GM21390 (cell line): ENCODE results near the gene KANSL3.

Experiments
- ATAC-seq: cut with Tn5 transposase; IDR thresholded peaks from one replicate; pipeline ENCODE4 v1.9.1; 2021; ENCODE audit not compliant: unreplicated experiment

KANSL3 gene

DNA sequence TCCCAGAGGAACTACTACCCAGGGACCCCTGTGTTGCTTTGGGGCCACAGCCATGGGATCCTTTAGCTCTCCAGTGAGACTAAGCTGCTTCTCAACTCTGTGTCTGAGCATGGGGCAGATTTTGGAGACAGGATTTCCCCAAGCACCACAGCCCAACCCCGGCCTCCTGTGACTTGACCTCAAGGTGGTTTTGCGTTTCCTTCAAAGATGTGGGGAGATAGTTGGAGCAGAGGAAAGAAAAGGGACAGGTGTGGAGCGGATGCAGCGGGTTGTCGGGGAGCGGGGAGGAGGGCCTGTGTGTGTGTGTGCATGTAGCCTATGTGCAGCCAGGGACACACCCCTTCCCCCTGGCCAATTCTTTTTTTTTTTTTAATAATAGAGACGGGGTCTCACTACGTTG, 91.3 kb downstream of the KANSL3 start:
- ATAC-seq = no peak

DNA sequence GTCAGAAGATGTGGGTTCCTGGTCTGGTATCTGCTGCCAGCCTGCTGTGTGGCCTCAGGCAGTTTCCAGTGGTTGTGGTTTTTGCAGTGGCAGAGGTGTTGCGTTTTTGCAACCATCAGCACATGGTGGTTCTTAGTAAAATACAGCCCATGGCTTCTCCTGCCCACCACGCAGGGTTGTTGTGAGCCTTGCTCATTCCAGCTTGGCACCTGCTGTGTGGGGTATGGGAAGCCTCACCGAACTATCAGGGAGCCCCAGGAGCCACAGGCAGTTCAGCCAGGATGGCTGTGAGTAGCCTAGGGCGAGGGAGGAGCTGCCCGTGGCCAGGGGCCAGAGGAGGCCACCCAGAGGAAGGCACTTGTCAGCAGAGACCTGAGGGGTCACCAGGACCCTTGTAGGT, 91.8 kb downstream of the KANSL3 start:
- ATAC-seq = no peak
